Globus pallidus (tissue), 1 donor: Measurements from ENCODE around the gene TMC6.
"Not testable (repeated sequence)": the region's sequence is repeated elsewhere in the genome, so short reads cannot be mapped to it uniquely, and the experiment has no call there.

ENCODE experiments used
- DNase-seq: peaks from one replicate; pipeline ENCODE4 v3.0.0-alpha.2; 2015; ENCODE audit warnings: low spot score

Gene TMC6

GRCh38 chr17:78075545-78075944, 53.0 kb downstream of the TMC6 start:
- DNase-seq, result peak; percentile 86

- no peak for DNase-seq
These were observed 53.5 kb downstream of the TMC6 start for GRCh38 chr17:78075011-78075410.

DNA sequence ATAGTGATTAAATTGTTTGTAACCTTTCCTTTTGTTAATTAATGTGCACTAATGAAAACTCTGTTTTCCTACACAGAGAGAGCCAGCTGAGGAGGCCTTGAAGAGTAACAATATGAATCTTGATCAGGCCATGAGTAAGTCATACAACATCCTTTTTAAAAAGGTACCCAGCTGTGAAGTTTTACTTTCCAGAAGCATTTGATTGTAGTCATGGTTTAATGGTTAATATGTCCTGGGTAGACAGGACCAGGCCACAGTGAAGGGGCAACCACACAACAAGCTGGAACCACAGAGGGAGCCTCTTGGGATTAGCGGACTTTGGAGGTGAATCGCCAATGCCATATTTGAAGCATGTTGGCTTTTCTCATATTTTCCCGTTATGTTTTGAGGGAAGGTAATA, 55.6 kb downstream of the TMC6 start:
- DNase-seq, result no peak

GRCh38 chr17:78069695-78070094, 58.9 kb downstream of the TMC6 start:
- no peak for DNase-seq

DNA sequence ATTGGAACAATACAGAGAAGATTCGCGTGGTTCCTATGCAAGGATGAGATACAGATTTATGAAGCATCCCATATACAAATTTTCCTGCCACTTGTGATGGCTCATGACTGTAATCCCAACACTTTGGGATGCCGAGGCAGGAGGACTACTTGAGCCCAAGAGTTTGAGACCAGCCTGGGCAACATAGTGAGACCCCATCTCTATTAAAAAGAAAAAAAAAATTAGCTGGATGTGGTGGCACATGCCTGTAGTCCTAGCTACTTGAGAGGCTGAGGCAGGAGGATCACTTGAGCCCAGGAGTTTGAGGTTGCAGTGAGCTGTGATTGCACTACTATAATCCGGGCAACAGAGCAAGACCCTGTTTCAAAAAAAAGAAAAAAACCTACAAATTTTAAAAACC, 61.6 kb downstream of the TMC6 start:
- DNase-seq, result not testable (repeated sequence)

DNA sequence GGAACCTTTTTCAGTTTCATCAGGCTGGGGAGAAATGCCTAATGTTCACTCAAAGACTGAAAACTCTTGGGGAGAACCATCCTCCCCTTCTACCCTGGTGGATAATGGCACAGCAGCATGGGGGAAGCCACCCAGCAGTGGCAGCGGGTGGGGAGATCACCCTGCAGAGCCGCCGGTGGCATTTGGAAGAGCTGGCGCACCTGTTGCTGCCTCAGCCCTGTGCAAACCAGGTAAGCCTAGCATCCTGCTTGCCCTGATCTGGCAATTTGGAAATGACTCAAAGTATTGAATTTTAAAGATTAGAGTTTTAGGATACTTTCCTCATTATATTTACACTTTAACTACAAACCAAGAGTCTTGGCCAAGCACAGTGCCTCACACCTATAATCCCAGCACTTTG, 63.8 kb downstream of the TMC6 start:
- DNase-seq, result no peak

DNA sequence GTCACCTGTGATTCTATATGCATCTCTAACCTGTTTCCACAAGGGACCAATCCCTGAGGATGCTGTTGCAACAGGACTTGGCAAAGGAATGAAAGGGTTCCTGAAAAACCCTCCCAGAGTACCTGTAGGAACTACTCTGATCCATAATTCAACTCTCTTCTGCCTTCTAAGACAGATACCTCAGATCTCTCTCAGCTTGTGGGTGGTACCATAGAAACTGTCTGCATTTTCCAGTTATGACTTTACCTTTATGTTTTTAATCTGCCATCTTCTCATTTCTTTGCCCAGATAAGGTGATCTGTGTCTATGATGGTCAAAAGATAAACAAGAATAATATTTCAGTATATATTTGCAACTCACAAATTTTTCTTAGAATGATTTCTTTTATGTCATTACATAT, 65.1 kb downstream of the TMC6 start:
- no peak for DNase-seq

DNA sequence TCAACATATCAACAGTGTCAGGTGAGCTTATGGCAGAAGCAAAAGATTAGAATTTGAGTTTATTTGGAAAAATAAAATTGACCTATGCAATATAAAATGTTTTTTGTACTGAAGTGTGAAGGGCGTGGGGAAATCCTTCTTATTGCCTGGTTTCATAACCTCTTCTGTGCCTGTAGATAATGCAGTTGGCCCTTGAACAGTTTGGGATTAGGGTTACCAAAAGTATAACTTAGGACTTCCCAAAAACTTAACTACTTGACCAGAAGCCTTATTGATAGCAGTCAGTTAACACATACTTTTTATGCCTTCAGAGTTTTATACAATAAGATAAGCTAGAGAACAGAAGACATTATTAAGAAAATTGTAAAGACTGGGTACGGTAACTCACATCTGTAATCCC, 66.0 kb downstream of the TMC6 start:
- no peak for DNase-seq
